SU-DHL-6 (cell line): Measurements from ENCODE around the gene DGKH.

Experiments
- CTCF ChIP-seq: fragments of 200-600 bp; sonication (generic); IDR thresholded peaks from one replicate; pipeline ENCODE4 v1.5.1; 2017; ENCODE audit warnings: antibody characterized with exemption, mild to moderate bottlenecking, low read length, moderate library complexity; ENCODE audit not compliant: insufficient read depth, poor library complexity, severe bottlenecking
- EZH2phosphoT487 ChIP-seq: fragments of 200-600 bp; sonication (generic), shearing (Covaris generic); conservative IDR thresholded peaks from 2 replicates; pipeline ENCODE4 v1.6.1; 2018; ENCODE audit warnings: mild to moderate bottlenecking, antibody characterized with exemption, low read length, moderate library complexity, mixed read lengths

GRCh38 chr13:42170029-42170428 lies 121.6 kb downstream of the DGKH start:
- TF ChIP-seq CTCF (no peak), EZH2phosphoT487 (no peak)
